H9 (cell line): ENCODE results near the gene CCR3. TPM values are rescaled to one million over a fixed set of nuclear protein-coding genes. Genes with fewer than 3 reads are reported as not detected.
A peak's percentile ranks its signal among the peaks of the same experiment; 100 is the strongest.

Experiments used
- DNase-seq: peaks from one replicate; pipeline ENCODE4 v3.0.0-alpha.2; 2017
- H2AFZ ChIP-seq: one replicate; pipeline ENCODE4 v1.6.1; 2013; ENCODE audit warnings: mild to moderate bottlenecking, low read length, control low read depth, moderate library complexity
- H2AK5ac ChIP-seq: 2 replicates; pipeline ENCODE4 v1.6.1; 2013; ENCODE audit warnings: low read length, control low read depth, mixed read lengths; ENCODE audit not compliant: insufficient read length
- H2BK120ac ChIP-seq: one replicate; pipeline ENCODE4 v1.6.1; 2013; ENCODE audit warnings: low read depth, mild to moderate bottlenecking, low read length, control low read depth, inconsistent platforms; ENCODE audit not compliant: poor library complexity, severe bottlenecking
- H2BK12ac ChIP-seq: 2 replicates; pipeline ENCODE4 v1.6.1; 2013; ENCODE audit warnings: low read length, control low read depth, mixed read lengths, low read depth; ENCODE audit not compliant: insufficient read length
- H2BK15ac ChIP-seq: 2 replicates; pipeline ENCODE4 v1.6.1; 2013; ENCODE audit warnings: low read depth, low read length, control low read depth
- H2BK20ac ChIP-seq: one replicate; pipeline ENCODE4 v1.6.1; 2013; ENCODE audit warnings: low read depth, mild to moderate bottlenecking, low read length, control low read depth, inconsistent platforms; ENCODE audit not compliant: poor library complexity, severe bottlenecking
- H2BK5ac ChIP-seq: 2 replicates; pipeline ENCODE4 v1.6.1; 2013; ENCODE audit warnings: low read length, control low read depth, mixed read lengths; ENCODE audit not compliant: insufficient read length
- H3K14ac ChIP-seq: 2 replicates; pipeline ENCODE4 v1.6.1; 2013; ENCODE audit warnings: low read length, control low read depth; ENCODE audit not compliant: insufficient read depth
- H3K18ac ChIP-seq: 2 replicates; pipeline ENCODE4 v1.6.1; 2013; ENCODE audit warnings: low read depth, mild to moderate bottlenecking, mixed read lengths, low read length, control low read depth; ENCODE audit not compliant: insufficient read length
- H3K23ac ChIP-seq: 2 replicates; pipeline ENCODE4 v1.6.1; 2013; ENCODE audit warnings: low read length, control low read depth, mixed read lengths, low read depth; ENCODE audit not compliant: insufficient read length
- H3K23me2 ChIP-seq: 2 replicates; pipeline ENCODE4 v1.6.1; 2013; ENCODE audit warnings: low read depth, mild to moderate bottlenecking, mixed read lengths, low read length, control low read depth; ENCODE audit not compliant: insufficient read length, poor library complexity, severe bottlenecking
- H3K27ac ChIP-seq: 2 replicates; pipeline ENCODE4 v1.5.1; 2013; ENCODE audit warnings: low read length, control low read depth, mixed read lengths, low read depth; ENCODE audit not compliant: insufficient read length
- H3K27me3 ChIP-seq: 2 replicates; pipeline ENCODE4 v1.6.1; 2013; ENCODE audit warnings: low read length, control low read depth, inconsistent platforms; ENCODE audit not compliant: insufficient read depth
- H3K4ac ChIP-seq: 2 replicates; pipeline ENCODE4 v1.6.1; 2013; ENCODE audit warnings: low read depth, mild to moderate bottlenecking, control low read depth, inconsistent platforms, low read length, moderate library complexity
- H3K4me1 ChIP-seq: 2 replicates; pipeline ENCODE4 v1.6.1; 2013; ENCODE audit warnings: low read length, control low read depth, inconsistent platforms; ENCODE audit not compliant: insufficient read depth
- H3K4me2 ChIP-seq: 2 replicates; pipeline ENCODE4 v1.6.1; 2013; ENCODE audit warnings: low read length, control low read depth, mixed read lengths; ENCODE audit not compliant: insufficient read length, insufficient read depth
- H3K56ac ChIP-seq: 2 replicates; pipeline ENCODE4 v1.6.1; 2013; ENCODE audit warnings: low read depth, mild to moderate bottlenecking, mixed read lengths, low read length, control low read depth; ENCODE audit not compliant: insufficient read length
- H3K79me1 ChIP-seq: 2 replicates; pipeline ENCODE4 v1.6.1; 2013; ENCODE audit warnings: low read depth, mild to moderate bottlenecking, moderate library complexity, low read length, control low read depth, inconsistent platforms; ENCODE audit not compliant: insufficient read depth, poor library complexity, severe bottlenecking
- H3K79me2 ChIP-seq: 2 replicates; pipeline ENCODE4 v1.6.1; 2013; ENCODE audit warnings: low read length, control low read depth, inconsistent platforms; ENCODE audit not compliant: insufficient read depth
- H3K9ac ChIP-seq: 2 replicates; pipeline ENCODE4 v1.6.1; 2013; ENCODE audit warnings: low read length, control low read depth, mixed read lengths; ENCODE audit not compliant: insufficient read length; ENCODE audit errors: extremely low read depth
- H3K9me3 ChIP-seq: one replicate; pipeline ENCODE4 v1.6.1; 2013; ENCODE audit warnings: low read depth, low read length, inconsistent platforms; ENCODE audit not compliant: control insufficient read depth
- H3T11ph ChIP-seq: one replicate; pipeline ENCODE4 v1.6.1; 2013; ENCODE audit warnings: mild to moderate bottlenecking, low read length, control low read depth, inconsistent platforms
- H4K20me1 ChIP-seq: one replicate; pipeline ENCODE4 v1.6.1; 2013; ENCODE audit not compliant: control insufficient read depth, insufficient read length, insufficient read depth
- H4K5ac ChIP-seq: 2 replicates; pipeline ENCODE4 v1.6.1; 2013; ENCODE audit warnings: low read depth, mild to moderate bottlenecking, mixed read lengths, low read length, control low read depth; ENCODE audit not compliant: insufficient read length
- H4K8ac ChIP-seq: replicated peaks from 2 replicates; pipeline ENCODE4 v1.6.1; 2013; ENCODE audit warnings: low read length, control low read depth, mixed read lengths, low read depth; ENCODE audit not compliant: insufficient read length
- H4K91ac ChIP-seq: 2 replicates; pipeline ENCODE4 v1.6.1; 2013; ENCODE audit warnings: low read depth, mild to moderate bottlenecking, moderate library complexity, mixed read lengths, low read length, control low read depth; ENCODE audit not compliant: insufficient read length
- H3K27ac Mint-ChIP-seq, 3 experiments: 2 replicates in 2 of 3; 3 replicates in 1 of 3; pipeline ENCODE4 v1.8.0; 2020 to 2021; ENCODE audit warnings: mixed read lengths in 3 of 3, mild to moderate bottlenecking in 1 of 3, moderate library complexity in 1 of 3
- H3K27me3 Mint-ChIP-seq: 2 replicates; pipeline ENCODE4 v1.8.0; 2021; ENCODE audit warnings: low read depth, mild to moderate bottlenecking, moderate library complexity, mixed read lengths
- H3K36me3 Mint-ChIP-seq, 3 experiments: 2 replicates in 2 of 3; 3 replicates in 1 of 3; pipeline ENCODE4 v1.8.0; 2020 to 2021; ENCODE audit warnings: low read depth in 3 of 3, mixed read lengths in 3 of 3; ENCODE audit not compliant: insufficient read depth in 1 of 3
- H3K4me1 Mint-ChIP-seq, 2 experiments: 2 replicates each; pipeline ENCODE4 v1.8.0; 2020; ENCODE audit warnings: mixed read lengths in 2 of 2
- H3K4me3 Mint-ChIP-seq, 2 experiments: 2 replicates in 1 of 2; 3 replicates in 1 of 2; pipeline ENCODE4 v1.8.0; 2020 to 2021; ENCODE audit warnings: mild to moderate bottlenecking in 2 of 2, mixed read lengths in 2 of 2, moderate library complexity in 1 of 2
- H3K9me3 Mint-ChIP-seq, 2 experiments: 2 replicates in 1 of 2; 3 replicates in 1 of 2; pipeline ENCODE4 v1.8.0; 2020; ENCODE audit warnings: mild to moderate bottlenecking in 2 of 2, mixed read lengths in 2 of 2, moderate library complexity in 1 of 2
- WGBS: extraction: QIAGEN DNeasy Blood & Tissue Kit; methylation state at CpG from one replicate; pipeline ENCODE4 v1.1.7; 2013; ENCODE audit warnings: missing lambda C conversion rate, low lambda C conversion rate, mixed read lengths; ENCODE audit not compliant: insufficient read length; ENCODE audit errors: extremely low coverage; 5-methylcytosine and 5-hydroxymethylcytosine counted together
- total RNA-seq: library from RNA; stranded (reverse); gene quantifications from 2 replicates; pipeline ENCODE4 v1.2.1, GENCODE V29; 2021
- TF ChIP-seq, protein P1 (sequence below): fragments of 200-600 bp; sonication (generic); conservative IDR thresholded peaks from 3 replicates; pipeline ENCODE4 v1.8.0; 2021; ENCODE audit warnings: antibody characterized with exemption, mild to moderate bottlenecking

CCR3 gene
- total RNA-seq, 1 experiment from 2014 or later = not detected

- WGBS = no CpG with 5 or more reads among the region's 9 CpGs
- Histone ChIP-seq H3K9ac (no peak overlapping the region), H2BK15ac (no peak overlapping the region), H3K27ac (no peak overlapping the region), H3K4me2 (no peak overlapping the region), H3K56ac (no peak overlapping the region), H2BK20ac (no peak overlapping the region), H3K27me3 (no peaks in the 10 kb centered on the region), H3K23me2 (no peaks in the 10 kb centered on the region), H3K18ac (no peak overlapping the region), H4K8ac (no peak overlapping the region), H2BK12ac (no peak overlapping the region), H4K91ac (no peak overlapping the region), H3K4ac (no peak overlapping the region), H3K9me3 (no peaks in the 10 kb centered on the region), H3K4me1 (no peaks in the 10 kb centered on the region), H2BK5ac (no peak overlapping the region), H3K14ac (0 out of 2 replicates have a peak overlapping the region, but pooled peaks have one; percentile 21), H4K5ac (no peak overlapping the region), H2AFZ (no peak overlapping the region), H2AK5ac (no peak overlapping the region), H3K79me2 (no peaks in the 10 kb centered on the region), H3K79me1 (no peaks in the 10 kb centered on the region), H3K23ac (no peak overlapping the region), H2BK120ac (no peak overlapping the region), H3T11ph (no peak overlapping the region), H4K20me1 (no peaks in the 10 kb centered on the region)
- Mint-ChIP-seq H3K4me3 (no peak overlapping the region), H3K36me3 (no peaks in the 10 kb centered on the region), H3K9me3 (no peaks in the 10 kb centered on the region), H3K27me3 (peaks cover 6% of the 10 kb centered on the region), H3K4me1 (no peaks in the 10 kb centered on the region), H3K27ac (no peak overlapping the region)
- DNase-seq = no peak
- TF ChIP-seq, protein P1, sequence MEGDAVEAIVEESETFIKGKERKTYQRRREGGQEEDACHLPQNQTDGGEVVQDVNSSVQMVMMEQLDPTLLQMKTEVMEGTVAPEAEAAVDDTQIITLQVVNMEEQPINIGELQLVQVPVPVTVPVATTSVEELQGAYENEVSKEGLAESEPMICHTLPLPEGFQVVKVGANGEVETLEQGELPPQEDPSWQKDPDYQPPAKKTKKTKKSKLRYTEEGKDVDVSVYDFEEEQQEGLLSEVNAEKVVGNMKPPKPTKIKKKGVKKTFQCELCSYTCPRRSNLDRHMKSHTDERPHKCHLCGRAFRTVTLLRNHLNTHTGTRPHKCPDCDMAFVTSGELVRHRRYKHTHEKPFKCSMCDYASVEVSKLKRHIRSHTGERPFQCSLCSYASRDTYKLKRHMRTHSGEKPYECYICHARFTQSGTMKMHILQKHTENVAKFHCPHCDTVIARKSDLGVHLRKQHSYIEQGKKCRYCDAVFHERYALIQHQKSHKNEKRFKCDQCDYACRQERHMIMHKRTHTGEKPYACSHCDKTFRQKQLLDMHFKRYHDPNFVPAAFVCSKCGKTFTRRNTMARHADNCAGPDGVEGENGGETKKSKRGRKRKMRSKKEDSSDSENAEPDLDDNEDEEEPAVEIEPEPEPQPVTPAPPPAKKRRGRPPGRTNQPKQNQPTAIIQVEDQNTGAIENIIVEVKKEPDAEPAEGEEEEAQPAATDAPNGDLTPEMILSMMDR = no peak
Observed at GRCh38 chr3:46297658-46298423, 55.6 kb downstream of the CCR3 start.
